PC-9 (cell line): ENCODE results near the gene GABRG2. TPM values are rescaled to one million over a fixed set of nuclear protein-coding genes. Genes with fewer than 3 reads are reported as not detected.
A peak's percentile ranks its signal among the peaks of the same experiment; 100 is the strongest.

Experiments used
- Bru-seq: library from RNA; stranded (reverse); fragments of 400-500 nt; gene quantifications from one replicate; lab custom pipeline; 2021; lab: Mats Ljungman, UMichigan
- BruChase-seq, 2 experiments: library from RNA; stranded (reverse); fragments of 400-500 nt; gene quantifications; one replicate each; lab custom pipeline; 2021; lab: Mats Ljungman, UMichigan
- BruUV-seq: library from RNA; stranded (reverse); fragments of 400-500 nt; replicated peaks from 2 replicates; lab custom pipeline; 2021; lab: Mats Ljungman, UMichigan
- CTCF ChIA-PET: fragments of 300-600 bp; sonication (Branson Sonifier 250); formaldehyde crosslinking; loops from one replicate; lab custom pipeline; 2022; ENCODE audit warnings: antibody characterized with exemption; lab: Charles Lee
- POLR2A ChIA-PET: fragments of 300-600 bp; sonication (Branson Sonifier 250); formaldehyde crosslinking; loops from one replicate; lab custom pipeline; 2022; ENCODE audit warnings: antibody characterized with exemption; ENCODE audit not compliant: unreplicated experiment; lab: Charles Lee
- DNase-seq, 2 experiments: peaks; one replicate each; pipeline versions ENCODE4 v3.0.0 to v3.0.0-alpha.2; 2015 to 2022; ENCODE audit warnings: mixed read lengths in 1 of 2
- H2AFZ ChIP-seq: fragments of 200-600 bp; sonication (generic); 2 replicates; pipeline ENCODE4 v1.8.1; 2017; ENCODE audit warnings: antibody characterized with exemption
- H3F3A ChIP-seq: fragments of 200-600 bp; sonication (generic); 2 replicates; pipeline ENCODE4 v1.8.1; 2017; ENCODE audit warnings: antibody characterized with exemption, mild to moderate bottlenecking, low read depth; ENCODE audit not compliant: insufficient read depth
- H3K27ac ChIP-seq: fragments of 200-600 bp; sonication (generic); 2 replicates; pipeline ENCODE4 v1.6.1; 2016; ENCODE audit warnings: mixed run types
- H3K27me3 ChIP-seq: fragments of 200-600 bp; sonication (generic); 2 replicates; pipeline ENCODE4 v1.6.1; 2016; ENCODE audit warnings: low read depth, mixed run types; ENCODE audit not compliant: insufficient read depth
- H3K36me3 ChIP-seq: fragments of 200-600 bp; sonication (generic); 2 replicates; pipeline ENCODE4 v1.6.1; 2016; ENCODE audit warnings: low read depth, mixed run types
- H3K4me1 ChIP-seq: fragments of 200-600 bp; sonication (generic); replicated peaks from 2 replicates; pipeline ENCODE4 v1.6.1; 2016; ENCODE audit warnings: mixed run types; ENCODE audit not compliant: insufficient read depth
- H3K4me2 ChIP-seq: fragments of 200-600 bp; sonication (generic); 2 replicates; pipeline ENCODE4 v1.6.1; 2017; ENCODE audit warnings: mixed run types
- H3K4me3 ChIP-seq: fragments of 200-600 bp; sonication (generic); 2 replicates; pipeline ENCODE4 v1.6.1; 2016; ENCODE audit warnings: mixed run types
- H3K79me2 ChIP-seq: fragments of 200-600 bp; sonication (generic); 2 replicates; pipeline ENCODE4 v1.6.1; 2017; ENCODE audit warnings: low read depth, mixed run types
- H3K9me2 ChIP-seq: fragments of 200-600 bp; sonication (generic); 2 replicates; pipeline ENCODE4 v1.8.1; 2017; ENCODE audit warnings: mild to moderate bottlenecking; ENCODE audit not compliant: insufficient read depth
- H3K9me3 ChIP-seq: fragments of 200-600 bp; sonication (generic); 2 replicates; pipeline ENCODE4 v1.8.1; 2016; ENCODE audit warnings: low read depth; ENCODE audit not compliant: insufficient read depth
- H4K20me1 ChIP-seq: fragments of 200-600 bp; sonication (generic); 2 replicates; pipeline ENCODE4 v1.8.1; 2017; ENCODE audit not compliant: insufficient read depth
- EZH2 ChIP-seq: fragments of 200-600 bp; sonication (generic); IDR thresholded peaks from 2 replicates; pipeline ENCODE4 v1.8.0; 2017; ENCODE audit warnings: antibody characterized with exemption, low read depth
- intact Hi-C: fragments of 100-400 bp; cut with micrococcal nuclease; formaldehyde crosslinking; loops from one replicate; pipeline ENCODE4 v1.10.0; 2022; ENCODE audit not compliant: unreplicated experiment
- long read RNA-seq: library from polyadenylated mRNA; stranded (forward); transcript quantifications from one replicate; pipeline ENCODE4 v2.0.0, GENCODE V29; 2022
- total RNA-seq: library from RNA; stranded (reverse); gene quantifications from 2 replicates; pipeline ENCODE4 v1.2.3, GENCODE V29; 2021
- TF ChIP-seq, protein P1 (sequence below): fragments of 200-600 bp; sonication (generic); conservative IDR thresholded peaks from 2 replicates; pipeline ENCODE4 v1.6.1; 2017; ENCODE audit warnings: mixed run types, antibody characterized with exemption, mild to moderate bottlenecking, moderate library complexity

Gene GABRG2
- total RNA-seq (not detected in 2 replicates), Bru-seq, nascent RNA (percentile 2 among the genes with signal in this experiment), BruChase-seq, experiment 1, labeled RNA remaining after a 2-hour chase (percentile 1 among the genes with signal in this experiment), BruChase-seq, experiment 2, labeled RNA remaining after a 6-hour chase (not detected)
- long read RNA-seq = 0 reads

DNA sequence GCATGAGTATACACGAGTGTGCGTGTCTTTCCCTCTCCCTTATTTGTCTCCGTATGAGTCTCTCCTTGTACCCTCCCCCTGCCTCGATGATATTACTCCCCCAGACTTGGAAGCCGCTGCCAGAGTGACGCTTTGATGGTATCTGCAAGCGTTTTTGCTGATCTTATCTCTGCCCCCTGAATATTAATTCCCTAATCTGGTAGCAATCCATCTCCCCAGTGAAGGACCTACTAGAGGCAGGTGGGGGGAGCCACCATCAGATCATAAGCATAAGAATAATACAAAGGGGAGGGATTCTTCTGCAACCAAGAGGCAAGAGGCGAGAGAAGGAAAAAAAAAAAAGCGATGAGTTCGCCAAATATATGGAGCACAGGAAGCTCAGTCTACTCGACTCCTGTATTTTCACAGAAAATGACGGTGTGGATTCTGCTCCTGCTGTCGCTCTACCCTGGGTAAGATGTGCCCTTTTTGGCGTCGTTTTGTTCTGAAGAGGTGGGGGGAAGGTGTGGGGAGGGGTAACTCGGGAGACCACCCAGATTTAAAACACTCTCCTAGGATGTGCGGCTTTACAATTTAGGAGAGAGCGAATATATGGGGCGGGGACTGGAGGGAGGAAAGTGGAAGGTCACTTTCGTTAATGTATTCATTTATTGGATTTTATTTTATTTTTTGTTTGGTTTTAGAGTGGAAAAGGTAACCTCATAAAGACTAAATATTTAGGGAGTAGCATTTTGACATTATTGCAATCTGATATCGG is at the start of gene GABRG2:
GABRG2 (plus strand) TSS at position 119 of the 757 bp plus-strand sequence; CDS start at position 346, 227 bp downstream.
- H3K27ac ChIP-seq = no peak within 1 kb of the TSS
- no peak within 1 kb of the TSS for H2AFZ ChIP-seq
- BruUV-seq = no TSS peak
- no peak for DNase-seq
- H3K4me3 ChIP-seq = no peak within 1 kb of the TSS
- no peaks in the 10 kb centered on the region; the same call in 1 of the 2 replicates for H3K9me2 ChIP-seq
- H3K4me2 ChIP-seq = no peak within 1 kb of the TSS
- no peaks in the 10 kb centered on the region for H3K36me3 ChIP-seq
- intact Hi-C loops = no loop called here
- no peaks in the 10 kb centered on the region for H3K9me3 ChIP-seq
- CTCF ChIA-PET = no interaction called here
- H3K4me1 ChIP-seq = no peaks in the 10 kb centered on the region
- no peaks in the 10 kb centered on the region for H3K79me2 ChIP-seq
- no peaks in the 10 kb centered on the region for H3F3A ChIP-seq
- POLR2A ChIA-PET = no interaction called here
- TF ChIP-seq, protein P1, sequence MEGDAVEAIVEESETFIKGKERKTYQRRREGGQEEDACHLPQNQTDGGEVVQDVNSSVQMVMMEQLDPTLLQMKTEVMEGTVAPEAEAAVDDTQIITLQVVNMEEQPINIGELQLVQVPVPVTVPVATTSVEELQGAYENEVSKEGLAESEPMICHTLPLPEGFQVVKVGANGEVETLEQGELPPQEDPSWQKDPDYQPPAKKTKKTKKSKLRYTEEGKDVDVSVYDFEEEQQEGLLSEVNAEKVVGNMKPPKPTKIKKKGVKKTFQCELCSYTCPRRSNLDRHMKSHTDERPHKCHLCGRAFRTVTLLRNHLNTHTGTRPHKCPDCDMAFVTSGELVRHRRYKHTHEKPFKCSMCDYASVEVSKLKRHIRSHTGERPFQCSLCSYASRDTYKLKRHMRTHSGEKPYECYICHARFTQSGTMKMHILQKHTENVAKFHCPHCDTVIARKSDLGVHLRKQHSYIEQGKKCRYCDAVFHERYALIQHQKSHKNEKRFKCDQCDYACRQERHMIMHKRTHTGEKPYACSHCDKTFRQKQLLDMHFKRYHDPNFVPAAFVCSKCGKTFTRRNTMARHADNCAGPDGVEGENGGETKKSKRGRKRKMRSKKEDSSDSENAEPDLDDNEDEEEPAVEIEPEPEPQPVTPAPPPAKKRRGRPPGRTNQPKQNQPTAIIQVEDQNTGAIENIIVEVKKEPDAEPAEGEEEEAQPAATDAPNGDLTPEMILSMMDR = no peak
- TF ChIP-seq EZH2 = no peak
- H3K27me3 ChIP-seq = no peaks in the 10 kb centered on the region
- no peaks in the 10 kb centered on the region; the same call in 1 of the 2 replicates for H4K20me1 ChIP-seq

DNA sequence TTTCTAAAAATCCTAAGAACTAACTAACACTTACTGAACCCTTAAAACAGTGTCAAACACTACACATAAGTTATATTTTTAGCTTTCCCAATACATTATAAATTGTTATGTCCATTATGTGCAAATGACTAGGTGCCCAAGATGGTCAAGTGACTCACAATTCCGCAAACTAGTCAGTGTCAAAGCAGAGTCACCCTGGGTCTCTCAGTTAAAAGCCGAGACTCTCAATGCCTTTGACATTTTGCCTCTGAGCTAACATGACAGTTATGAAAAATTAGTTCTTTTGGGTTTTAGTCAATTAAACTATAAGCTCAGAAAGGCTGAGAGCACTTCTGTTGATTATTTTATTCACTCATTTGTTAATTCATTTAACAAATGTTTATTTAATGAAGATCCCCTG is 42.3 kb upstream of the GABRG2 start:
- intact Hi-C loops = no loop called here
- Histone ChIP-seq H4K20me1 (no peaks in the 10 kb centered on the region), H3K9me2 (no peaks in the 10 kb centered on the region), H3K9me3 (no peaks in the 10 kb centered on the region), H3K4me2 (no peak overlapping the region), H3K27ac (no peak overlapping the region), H3K4me3 (no peak overlapping the region), H3K4me1 (no peaks in the 10 kb centered on the region), H2AFZ (no peak overlapping the region), H3F3A (no peaks in the 10 kb centered on the region), H3K36me3 (no peaks in the 10 kb centered on the region), H3K27me3 (no peaks in the 10 kb centered on the region), H3K79me2 (no peaks in the 10 kb centered on the region)
- no peak for DNase-seq
- BruUV-seq = no TSS peak
- POLR2A ChIA-PET = no interaction called here
- CTCF ChIA-PET = no interaction called here
- TF ChIP-seq, protein P1 = no peak
- TF ChIP-seq EZH2 = no peak

DNA sequence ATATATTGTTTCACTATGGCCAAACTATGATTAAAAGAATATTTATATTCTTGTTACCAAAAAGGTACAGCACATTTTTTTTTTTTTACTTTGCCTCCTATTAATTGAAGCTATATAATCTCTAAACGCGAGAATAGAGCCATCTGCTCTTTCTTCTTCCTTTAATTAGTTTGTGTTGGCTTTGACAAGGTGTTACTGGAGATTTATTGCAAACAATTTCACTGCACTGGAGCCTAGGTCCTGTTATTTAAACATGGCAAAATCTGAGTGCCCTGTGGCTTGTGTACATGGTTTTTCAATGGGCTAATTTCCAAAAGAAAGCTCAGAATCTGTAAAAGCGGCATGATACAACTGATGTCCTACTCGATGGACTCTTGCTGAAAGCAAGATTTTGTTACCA is 40.8 kb upstream of the GABRG2 start:
- Histone ChIP-seq H3K9me2 (no peaks in the 10 kb centered on the region), H3K4me1 (no peaks in the 10 kb centered on the region), H3K27me3 (no peaks in the 10 kb centered on the region), H3K27ac (no peak overlapping the region), H3K4me2 (no peak overlapping the region), H3K36me3 (no peaks in the 10 kb centered on the region), H4K20me1 (no peaks in the 10 kb centered on the region), H3K4me3 (no peak overlapping the region), H3F3A (no peaks in the 10 kb centered on the region), H2AFZ (no peak overlapping the region), H3K79me2 (no peaks in the 10 kb centered on the region), H3K9me3 (no peaks in the 10 kb centered on the region)
- CTCF ChIA-PET = no interaction called here
- intact Hi-C loops = no loop called here
- TF ChIP-seq, protein P1 = no peak
- no peak for TF ChIP-seq EZH2
- POLR2A ChIA-PET = no interaction called here
- no TSS peak for BruUV-seq
- DNase-seq = no peak
